Adipocyte (in vitro differentiated cells): ENCODE data around the gene RANGRF.
"Not testable (repeated sequence)": the region's sequence is repeated elsewhere in the genome, so short reads cannot be mapped to it uniquely, and the experiment has no call there.

ENCODE experiments used
- DNase-seq: peaks from one replicate; pipeline ENCODE4 v3.0.0-alpha.2; 2015; ENCODE audit warnings: low read depth
- H3K27me3 ChIP-seq: replicated peaks from 2 replicates; pipeline ENCODE4 v1.7.0; 2013; ENCODE audit warnings: mild to moderate bottlenecking, low read length, moderate library complexity; ENCODE audit not compliant: control insufficient read depth, insufficient read depth
- H3K36me3 ChIP-seq: 2 replicates; pipeline ENCODE4 v1.7.0; 2013; ENCODE audit warnings: low read length, mild to moderate bottlenecking, moderate library complexity; ENCODE audit not compliant: control insufficient read depth, insufficient read depth, severe bottlenecking
- H3K4me1 ChIP-seq: 2 replicates; pipeline ENCODE4 v1.7.0; 2013; ENCODE audit warnings: mild to moderate bottlenecking, low read length, moderate library complexity; ENCODE audit not compliant: control insufficient read depth, insufficient read depth
- H3K4me3 ChIP-seq: 2 replicates; pipeline ENCODE4 v1.7.0; 2013; ENCODE audit warnings: mild to moderate bottlenecking, low read length, moderate library complexity
- H3K9ac ChIP-seq: 2 replicates; pipeline ENCODE4 v1.7.0; 2013; ENCODE audit warnings: mild to moderate bottlenecking, low read length, moderate library complexity
- H3K9me3 ChIP-seq: 2 replicates; pipeline ENCODE4 v1.7.0; 2013; ENCODE audit warnings: mild to moderate bottlenecking, low read length, moderate library complexity; ENCODE audit not compliant: control insufficient read depth

RANGRF gene, protein sequence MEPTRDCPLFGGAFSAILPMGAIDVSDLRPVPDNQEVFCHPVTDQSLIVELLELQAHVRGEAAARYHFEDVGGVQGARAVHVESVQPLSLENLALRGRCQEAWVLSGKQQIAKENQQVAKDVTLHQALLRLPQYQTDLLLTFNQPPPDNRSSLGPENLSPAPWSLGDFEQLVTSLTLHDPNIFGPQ

DNA sequence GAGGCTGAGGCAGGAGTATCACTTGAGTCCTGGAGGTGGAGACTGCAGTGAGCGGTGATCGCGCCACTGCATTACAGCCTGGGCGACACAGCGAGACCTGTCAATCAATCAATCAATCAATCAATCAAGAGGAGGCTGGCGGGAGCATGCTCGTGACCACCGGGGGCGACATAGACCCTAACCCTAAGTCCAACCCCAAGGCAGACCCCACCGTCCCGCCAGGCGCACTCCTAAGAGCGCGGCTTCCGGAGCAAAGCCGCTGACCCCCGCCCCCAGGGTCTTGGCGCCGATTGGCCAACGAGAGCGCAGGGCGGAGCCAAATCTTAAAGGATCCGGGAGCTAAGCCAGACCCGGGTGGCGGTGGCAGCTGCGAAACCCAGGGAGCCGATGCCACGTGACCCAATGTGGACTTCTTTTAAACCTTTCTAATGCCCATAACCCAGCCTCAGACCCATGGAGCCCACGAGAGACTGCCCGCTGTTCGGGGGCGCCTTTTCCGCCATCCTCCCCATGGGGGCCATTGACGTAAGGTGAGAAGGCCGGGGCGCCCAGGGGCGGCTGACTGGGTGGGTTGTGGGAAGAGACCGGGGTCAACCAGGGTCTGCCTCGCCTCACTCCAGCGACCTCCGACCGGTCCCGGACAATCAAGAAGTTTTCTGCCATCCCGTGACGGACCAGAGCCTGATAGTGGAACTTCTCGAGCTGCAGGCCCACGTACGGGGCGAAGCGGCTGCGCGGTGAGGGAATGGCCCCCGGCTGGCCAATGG is at the start of gene RANGRF:
Gene RANGRF, plus strand, starts transcription at position 335 of the 767 bp plus-strand sequence. Its CDS starts 119 bp downstream, at position 454.
- DNase-seq = peak; percentile 94
- H3K9ac ChIP-seq = peak within 1 kb of the TSS; percentile 91

DNA sequence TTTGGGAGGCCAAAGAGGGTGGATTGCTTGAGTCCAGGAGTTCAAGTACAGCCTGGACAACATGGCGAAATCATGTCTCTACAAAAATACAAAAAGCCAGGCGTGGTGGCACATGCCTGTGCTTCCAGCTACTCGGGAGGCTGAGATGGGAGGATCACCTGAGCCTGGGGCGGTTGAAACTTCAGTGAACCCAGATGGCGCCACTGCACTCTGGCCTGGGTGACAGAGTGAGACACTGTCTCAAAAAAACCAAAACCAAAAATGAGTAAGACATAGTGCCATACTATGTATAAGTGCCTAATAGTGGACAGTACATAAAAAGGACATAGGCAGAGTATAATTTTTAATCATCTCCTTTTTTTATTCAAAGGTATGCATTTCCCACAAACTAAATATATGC is 44.6 kb upstream of the RANGRF start:
- no peaks in the 10 kb centered on the region for H3K9me3 ChIP-seq
- H3K4me1 ChIP-seq = no peaks in the 10 kb centered on the region
- no peaks in the 10 kb centered on the region for H3K36me3 ChIP-seq
- H3K9ac ChIP-seq = no peak overlapping the region
- DNase-seq = no peak
- no peak overlapping the region for H3K4me3 ChIP-seq
- no peaks in the 10 kb centered on the region for H3K27me3 ChIP-seq

More for the DNA sequence above, at the start of gene RANGRF:
- Histone ChIP-seq H3K36me3 (no peaks in the 10 kb centered on the region), H3K4me3 (peak within 1 kb of the TSS; percentile 92), H3K27me3 (no peaks in the 10 kb centered on the region), H3K4me1 (peaks cover 33% of the 10 kb centered on the region), H3K9me3 (no peaks in the 10 kb centered on the region)

DNA sequence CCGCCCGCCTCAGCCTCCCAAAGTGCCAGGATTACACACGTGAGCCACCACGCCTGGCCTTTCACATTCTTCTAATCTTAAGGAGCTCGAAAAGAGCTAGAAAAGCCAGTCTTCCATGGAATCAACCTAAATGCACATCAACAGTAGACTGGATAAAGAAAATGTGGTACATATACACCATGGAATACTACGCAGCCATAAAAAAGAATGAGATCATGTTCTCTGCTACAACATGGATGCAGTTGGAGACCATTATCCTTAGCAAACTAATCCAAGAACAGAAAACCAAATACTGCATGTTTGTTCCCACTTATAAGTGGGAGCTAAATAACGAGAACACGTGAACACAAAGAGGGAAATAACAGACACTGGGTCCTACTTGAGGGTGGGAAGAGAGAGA is 43.7 kb upstream of the RANGRF start:
- Histone ChIP-seq H3K9me3 (no peaks in the 10 kb centered on the region), H3K9ac (no peak overlapping the region), H3K36me3 (no peaks in the 10 kb centered on the region), H3K4me1 (peaks cover 4% of the 10 kb centered on the region), H3K4me3 (no peak overlapping the region), H3K27me3 (no peaks in the 10 kb centered on the region)
- no peak for DNase-seq

DNA sequence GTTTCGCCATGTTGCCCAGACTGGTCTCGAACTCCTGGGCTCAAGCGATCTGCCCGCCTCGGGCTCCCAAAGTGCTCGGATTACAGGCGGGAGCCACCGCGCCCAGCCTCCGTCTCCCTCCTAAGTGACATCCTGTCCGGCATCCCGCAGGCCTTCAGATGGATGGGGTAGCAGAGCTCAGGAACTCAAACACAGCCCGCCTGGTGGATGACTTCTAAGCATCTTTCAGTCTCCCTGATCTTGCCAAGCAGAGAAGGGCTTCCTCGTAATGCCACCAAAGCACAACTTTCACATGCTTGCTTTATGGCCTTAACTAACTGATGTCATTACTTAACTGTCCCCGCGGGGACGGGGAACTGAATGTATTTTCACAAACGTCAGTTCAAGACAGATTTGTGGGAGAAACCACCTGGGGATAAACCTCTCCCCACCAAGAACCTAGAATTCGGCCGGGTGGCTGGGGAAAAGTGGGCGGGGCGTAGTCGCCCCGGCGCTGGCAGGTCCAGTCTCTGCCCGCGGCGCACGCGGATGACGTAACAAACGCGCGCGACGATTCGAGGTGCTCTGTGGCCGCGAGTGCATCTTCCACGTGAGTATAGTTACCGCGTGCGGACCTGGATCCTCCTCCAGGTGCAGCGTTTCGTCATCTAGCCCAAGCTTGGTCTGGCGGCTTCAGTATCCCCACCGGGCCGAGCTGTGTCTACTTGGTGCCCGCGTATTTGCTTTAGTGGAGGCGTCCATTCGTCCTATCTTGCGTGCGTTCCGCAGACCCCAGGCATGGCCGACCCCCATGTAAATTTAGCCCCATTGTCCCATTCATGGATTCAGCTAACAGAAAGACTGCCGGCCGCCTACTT is 39.5 kb upstream of the RANGRF start, which contains the start of gene PFAS:
Gene PFAS, plus strand, starts transcription at position 539 of the 857 bp plus-strand sequence. CDS start 4,649 bp downstream, outside the sequence.
- Histone ChIP-seq H3K4me3 (peak within 1 kb of the TSS; percentile 94), H3K9me3 (no peaks in the 10 kb centered on the region), H3K9ac (peak within 1 kb of the TSS; percentile 87), H3K36me3 (peaks cover 2% of the 10 kb centered on the region), H3K4me1 (peaks cover 8% of the 10 kb centered on the region), H3K27me3 (no peaks in the 10 kb centered on the region)
- peak; percentile 98 for DNase-seq

DNA sequence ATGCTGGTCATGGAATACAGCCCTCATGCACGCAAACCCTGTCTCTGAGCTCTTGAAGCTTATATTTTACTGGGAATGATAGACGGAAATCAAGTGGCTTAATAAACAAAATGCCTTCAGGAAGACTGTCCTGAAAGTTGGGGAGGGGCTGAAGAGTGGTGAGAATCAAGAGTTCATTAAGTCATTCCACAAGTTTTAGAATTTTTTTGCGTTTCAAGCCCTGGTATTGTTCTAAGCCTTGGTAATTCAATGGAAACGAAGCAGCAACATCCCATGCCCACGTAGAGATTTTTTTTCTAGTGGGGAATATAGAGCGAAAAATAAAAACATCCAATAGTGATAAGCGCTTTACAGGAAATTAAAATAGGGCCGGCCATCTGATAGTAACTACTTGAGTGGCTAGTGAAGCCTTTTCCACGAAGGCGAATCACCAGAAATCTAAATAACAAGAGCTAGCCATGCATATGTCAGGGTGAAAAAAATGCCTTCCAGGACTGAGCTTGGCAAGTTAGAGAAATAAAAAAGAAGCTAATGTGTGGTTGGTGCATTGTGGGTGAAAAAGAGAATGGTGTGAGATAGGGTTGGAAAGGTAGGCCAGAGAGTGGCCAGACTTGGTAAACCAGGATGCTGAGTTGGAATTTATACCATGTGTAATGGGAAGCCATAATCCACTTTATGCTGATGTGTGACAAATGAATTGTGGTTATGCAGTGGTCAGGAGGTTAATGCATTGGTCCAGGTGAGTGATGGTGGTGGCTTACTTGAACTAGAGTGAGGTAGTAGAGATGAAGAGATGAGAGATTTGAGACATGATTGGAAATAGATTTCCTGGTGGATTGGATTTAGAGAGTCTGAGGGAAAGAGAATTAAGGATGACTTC is 38.6 kb upstream of the RANGRF start:
- peaks cover 9% of the 10 kb centered on the region for H3K36me3 ChIP-seq
- peaks cover 8% of the 10 kb centered on the region for H3K4me1 ChIP-seq
- H3K4me3 ChIP-seq = peak overlapping the region; percentile 94
- H3K9me3 ChIP-seq = no peaks in the 10 kb centered on the region
- peak overlapping the region; percentile 87 for H3K9ac ChIP-seq
- no peaks in the 10 kb centered on the region for H3K27me3 ChIP-seq
- DNase-seq = no peak

DNA sequence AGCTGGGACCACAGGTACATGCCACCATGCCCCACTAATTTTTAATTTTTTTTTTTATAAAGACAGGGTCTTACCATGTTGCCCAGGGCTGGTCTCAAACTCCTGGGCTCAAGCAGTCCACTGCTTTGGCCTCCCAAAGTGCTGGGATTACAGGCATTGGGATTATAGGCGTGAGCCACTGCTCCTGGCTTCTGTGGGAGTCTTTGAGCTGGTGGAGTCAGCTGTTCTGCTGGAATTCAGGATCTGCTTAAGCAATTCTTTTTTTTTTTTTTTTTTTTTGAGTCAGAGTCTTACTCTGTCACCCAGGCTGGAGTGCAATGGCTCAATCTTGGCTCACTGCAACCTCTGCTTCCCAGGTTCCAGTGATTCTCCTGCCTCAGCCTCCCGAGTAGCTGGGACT is 37.1 kb upstream of the RANGRF start:
- peaks cover 24% of the 10 kb centered on the region for H3K36me3 ChIP-seq
- not testable (repeated sequence) for H3K4me3 ChIP-seq, H3K9ac ChIP-seq, H3K4me1 ChIP-seq, H3K27me3 ChIP-seq, DNase-seq, H3K9me3 ChIP-seq

DNA sequence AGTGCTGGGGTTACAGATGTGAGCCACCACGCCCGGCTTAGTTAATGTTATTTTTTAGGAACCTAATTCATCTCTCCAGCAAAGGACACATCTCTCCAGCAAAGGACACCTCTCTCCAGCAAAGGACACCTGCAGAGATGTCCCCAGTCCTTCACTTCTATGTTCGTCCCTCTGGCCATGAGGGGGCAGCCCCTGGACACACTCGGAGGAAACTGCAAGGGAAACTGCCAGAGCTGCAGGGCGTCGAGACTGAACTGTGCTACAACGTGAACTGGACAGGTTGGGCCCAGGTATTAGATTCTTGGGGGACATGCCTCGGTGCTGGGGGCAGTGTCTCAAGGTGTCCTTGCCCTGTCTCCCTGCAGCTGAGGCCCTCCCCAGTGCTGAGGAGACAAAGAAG is 34.7 kb upstream of the RANGRF start:
- H3K27me3 ChIP-seq = no peaks in the 10 kb centered on the region
- no peak overlapping the region for H3K9ac ChIP-seq
- no peaks in the 10 kb centered on the region for H3K9me3 ChIP-seq
- DNase-seq = peak; percentile 25
- no peak overlapping the region for H3K4me3 ChIP-seq
- H3K36me3 ChIP-seq = peaks cover 41% of the 10 kb centered on the region
- H3K4me1 ChIP-seq = peaks cover 8% of the 10 kb centered on the region

DNA sequence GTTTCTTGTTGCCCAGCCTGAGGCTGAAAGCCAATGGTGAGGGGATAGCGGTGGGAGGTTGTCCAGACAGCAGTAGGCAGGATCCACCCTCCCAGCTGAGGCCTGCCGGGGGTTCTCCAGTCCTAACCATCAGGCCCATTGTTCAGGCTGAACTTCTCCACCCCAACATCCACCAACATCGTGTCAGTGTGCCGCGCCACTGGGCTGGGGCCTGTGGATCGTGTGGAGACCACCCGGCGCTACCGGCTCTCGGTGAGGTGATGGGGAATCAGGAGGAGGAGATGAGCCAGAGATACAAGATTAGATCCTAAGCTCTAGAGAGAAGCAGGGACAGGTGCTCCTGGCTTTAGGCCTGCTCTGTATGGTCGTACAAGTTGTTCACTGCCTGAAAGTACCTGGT is 33.6 kb upstream of the RANGRF start:
- H3K4me1 ChIP-seq = peaks cover 2% of the 10 kb centered on the region
- H3K4me3 ChIP-seq = no peak overlapping the region
- no peak overlapping the region for H3K9ac ChIP-seq
- H3K9me3 ChIP-seq = no peaks in the 10 kb centered on the region
- H3K27me3 ChIP-seq = no peaks in the 10 kb centered on the region
- peaks cover 45% of the 10 kb centered on the region for H3K36me3 ChIP-seq
- no peak for DNase-seq

DNA sequence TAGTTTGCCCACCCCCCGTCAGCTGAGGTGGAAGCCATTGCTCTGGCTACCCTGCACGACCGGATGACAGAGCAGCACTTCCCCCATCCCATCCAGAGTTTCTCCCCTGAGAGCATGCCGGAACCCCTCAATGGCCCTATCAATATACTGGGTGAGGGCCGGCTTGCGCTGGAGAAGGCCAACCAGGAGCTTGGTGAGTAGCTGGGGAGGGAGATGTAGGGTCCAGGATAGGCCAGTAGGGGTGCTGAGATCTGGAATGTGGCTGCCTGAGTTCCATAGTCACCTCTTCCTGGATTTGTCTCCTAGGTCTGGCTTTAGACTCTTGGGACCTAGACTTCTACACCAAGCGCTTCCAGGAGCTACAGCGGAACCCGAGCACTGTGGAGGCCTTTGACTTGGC is 33.0 kb upstream of the RANGRF start:
- Histone ChIP-seq H3K9me3 (no peaks in the 10 kb centered on the region), H3K4me3 (no peak overlapping the region), H3K36me3 (peaks cover 52% of the 10 kb centered on the region), H3K9ac (no peak overlapping the region), H3K27me3 (no peaks in the 10 kb centered on the region), H3K4me1 (no peaks in the 10 kb centered on the region)
- DNase-seq = no peak

DNA sequence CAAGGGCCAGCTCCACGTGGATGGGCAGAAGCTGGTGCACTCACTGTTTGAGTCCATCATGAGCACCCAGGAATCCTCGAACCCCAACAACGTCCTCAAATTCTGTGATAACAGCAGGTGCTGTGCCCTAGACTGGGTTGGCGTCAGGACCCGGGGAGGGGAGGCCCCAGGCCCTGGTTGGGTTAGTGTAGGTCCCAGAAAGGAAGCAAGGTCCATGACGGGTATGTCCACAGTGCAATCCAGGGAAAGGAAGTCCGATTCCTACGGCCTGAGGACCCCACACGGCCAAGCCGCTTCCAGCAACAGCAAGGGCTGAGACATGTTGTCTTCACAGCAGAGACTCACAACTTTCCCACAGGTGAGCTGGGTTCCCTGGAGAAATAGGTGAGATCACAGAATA is 32.2 kb upstream of the RANGRF start:
- Histone ChIP-seq H3K27me3 (no peaks in the 10 kb centered on the region), H3K4me1 (no peaks in the 10 kb centered on the region), H3K36me3 (peaks cover 55% of the 10 kb centered on the region), H3K4me3 (no peak overlapping the region), H3K9ac (no peak overlapping the region), H3K9me3 (no peaks in the 10 kb centered on the region)
- no peak for DNase-seq
